Measurements from ENCODE around the gene NDUFAF8. TPM values are rescaled to one million over a fixed set of nuclear protein-coding genes. Genes with fewer than 3 reads are reported as not detected.

NDUFAF8 gene
- total RNA-seq, 1 experiment from 2014 or later: 102 TPM

GRCh38 chr17:81256616-81257015 is 17.5 kb downstream of the NDUFAF8 start:
- no peak for ATAC-seq
- Histone ChIP-seq H3K27ac (ENCODE audit: low read depth, low read length) (no peak overlapping the region), H3K79me2 (ENCODE audit: insufficient read depth, low read length) (peaks cover 9% of the 10 kb centered on the region; the same call in 1 of the 2 replicates), H3K27me3 (ENCODE audit: insufficient read depth, low read length) (no peaks in the 10 kb centered on the region), H3K4me1 (ENCODE audit: control insufficient read depth in 1 of 2, insufficient read depth in 2 of 2, low read length in 2 of 2) (no peaks in the 10 kb centered on the region), H3K4me2 (ENCODE audit: low read length) (no peak overlapping the region), H3K4me3 (replicated peaks in 1 of 2; ENCODE audit: low read depth in 1 of 2, low read length in 2 of 2) (no peak overlapping the region), H4K20me1 (ENCODE audit: insufficient read depth) (no peaks in the 10 kb centered on the region), H3K9me3 (ENCODE audit: control insufficient read depth in 1 of 2, insufficient read depth in 1 of 2, low read depth in 1 of 2, low read length in 2 of 2) (no peaks in the 10 kb centered on the region), H3K36me3 (ENCODE audit: control insufficient read depth in 1 of 2, insufficient read depth in 2 of 2, low read length in 2 of 2) (peaks cover 28 to 31% of the 10 kb centered on the region in 2 experiments; a peak in 3 of 4 replicates), H3K9me2 (ENCODE audit: insufficient read depth) (no peaks in the 10 kb centered on the region), H2AFZ (ENCODE audit: low read depth, low read length, poor library complexity, severe bottlenecking) (no peak overlapping the region), H3K9ac (ENCODE audit: low read length) (no peak overlapping the region)
- ChIA-PET POLR2A (no interaction called here), RAD21 (ENCODE audit: low non-redundant PET in 1 of 2, low total read pairs in 2 of 2, uncharacterized antibody in 2 of 2, unreplicated experiment in 2 of 2) (no interaction called here), CTCF (no interaction called here)
- no peak for DNase-seq (ENCODE audit: low read depth, low spot score)
- intact Hi-C loops (cut with micrococcal nuclease): no loop called here
- no peak for TF ChIP-seq CEBPB (IDR thresholded peaks at IDR 0.05; ENCODE audit: low read depth)
- no peak for TF ChIP-seq ELF1 (IDR thresholded peaks at IDR 0.05; ENCODE audit: borderline replicate concordance, low read depth)
- TF ChIP-seq ZFX (IDR thresholded peaks at IDR 0.05): no peak
- no peak for TF ChIP-seq EGR1 (IDR thresholded peaks at IDR 0.05; ENCODE audit: low read depth)
- BruUV-seq (replicated peaks): no TSS peak

- Histone ChIP-seq H3K4me1 (ENCODE audit: control insufficient read depth in 1 of 2, insufficient read depth in 2 of 2, low read length in 2 of 2) (no peaks in the 10 kb centered on the region), H3K4me3 (replicated peaks in 1 of 2; ENCODE audit: low read depth in 1 of 2, low read length in 2 of 2) (no peak overlapping the region), H3K9me3 (ENCODE audit: control insufficient read depth in 1 of 2, insufficient read depth in 1 of 2, low read depth in 1 of 2, low read length in 2 of 2) (no peaks in the 10 kb centered on the region), H3K9me2 (ENCODE audit: insufficient read depth) (no peaks in the 10 kb centered on the region), H3K27ac (ENCODE audit: low read depth, low read length) (no peak overlapping the region), H3K4me2 (ENCODE audit: low read length) (no peak overlapping the region), H2AFZ (ENCODE audit: low read depth, low read length, poor library complexity, severe bottlenecking) (no peak overlapping the region), H4K20me1 (ENCODE audit: insufficient read depth) (no peaks in the 10 kb centered on the region), H3K9ac (ENCODE audit: low read length) (no peak overlapping the region), H3K79me2 (ENCODE audit: insufficient read depth, low read length) (peaks cover 9% of the 10 kb centered on the region; the same call in 1 of the 2 replicates), H3K36me3 (ENCODE audit: control insufficient read depth in 1 of 2, insufficient read depth in 2 of 2, low read length in 2 of 2) (peaks cover 29 to 30% of the 10 kb centered on the region in 2 experiments; a peak in 3 of 4 replicates), H3K27me3 (ENCODE audit: insufficient read depth, low read length) (no peaks in the 10 kb centered on the region)
- intact Hi-C loops (cut with micrococcal nuclease): no loop called here
- ChIA-PET RAD21 (ENCODE audit: low non-redundant PET in 1 of 2, low total read pairs in 2 of 2, uncharacterized antibody in 2 of 2, unreplicated experiment in 2 of 2) (no interaction called here), POLR2A (no interaction called here), CTCF (interaction anchor here (0.6 kb wide), 1 partner anchor 35 kb away, joined by 4 read pairs; the partner anchor contains the start of gene CEP131)
- BruUV-seq (replicated peaks): no TSS peak
- ATAC-seq (no peak), DNase-seq (ENCODE audit: low read depth, low spot score) (no peak)
- TF ChIP-seq YY1 (IDR thresholded peaks at IDR 0.05; ENCODE audit: extremely low read depth, insufficient replicate concordance, low read depth, low read length) (no peak), FOSL1 (IDR thresholded peaks at IDR 0.05; ENCODE audit: low read depth) (no peak), REST (IDR thresholded peaks at IDR 0.05; ENCODE audit: low read depth) (no peak), EZH2 (IDR thresholded peaks at IDR 0.05) (no peak), CTCF (IDR thresholded peaks at IDR 0.05 in 2 of 3, conservative IDR thresholded peaks at IDR 0.05 in 1 of 3; ENCODE audit: borderline replicate concordance in 1 of 3, insufficient read depth in 1 of 3, low read depth in 2 of 3, low read length in 2 of 3) (no peak), EGR1 (IDR thresholded peaks at IDR 0.05; ENCODE audit: low read depth) (no peak), JUND (IDR thresholded peaks at IDR 0.05) (no peak), ZFX (IDR thresholded peaks at IDR 0.05) (no peak), SRF (IDR thresholded peaks at IDR 0.05; ENCODE audit: low read depth) (no peak), POLR2A (IDR thresholded peaks at IDR 0.05; ENCODE audit: borderline replicate concordance, extremely low read depth, insufficient read depth, insufficient read length) (no peak), ATF3 (IDR thresholded peaks at IDR 0.05) (no peak), TCF7L2 (IDR thresholded peaks at IDR 0.05; ENCODE audit: borderline replicate concordance, extremely low read depth, insufficient read depth, insufficient read length) (no peak), SP1 (IDR thresholded peaks at IDR 0.05; ENCODE audit: low read depth) (no peak), SIN3A (IDR thresholded peaks at IDR 0.05; ENCODE audit: low read depth) (no peak), RAD21 (IDR thresholded peaks at IDR 0.05; ENCODE audit: low read depth) (no peak)
Measured at GRCh38 chr17:81257533-81257932, 18.4 kb downstream of the NDUFAF8 start.

Measured in HCT116 (cell line).